DND-41 (cell line): ENCODE results near the gene LRRC3C.

ENCODE experiments used
- EZH2 ChIP-seq: IDR thresholded peaks from 3 replicates; pipeline ENCODE4 v1.6.1; 2012; ENCODE audit warnings: borderline replicate concordance, low read depth, mild to moderate bottlenecking, moderate library complexity, low read length, inconsistent platforms; ENCODE audit not compliant: severe bottlenecking
- TF ChIP-seq, protein P1 (sequence below): IDR thresholded peaks from 2 replicates; pipeline ENCODE4 v1.5.1; 2012; ENCODE audit warnings: borderline replicate concordance, low read length, moderate library complexity, mild to moderate bottlenecking; ENCODE audit not compliant: poor library complexity, severe bottlenecking; ENCODE audit errors: extremely low read depth

DNA sequence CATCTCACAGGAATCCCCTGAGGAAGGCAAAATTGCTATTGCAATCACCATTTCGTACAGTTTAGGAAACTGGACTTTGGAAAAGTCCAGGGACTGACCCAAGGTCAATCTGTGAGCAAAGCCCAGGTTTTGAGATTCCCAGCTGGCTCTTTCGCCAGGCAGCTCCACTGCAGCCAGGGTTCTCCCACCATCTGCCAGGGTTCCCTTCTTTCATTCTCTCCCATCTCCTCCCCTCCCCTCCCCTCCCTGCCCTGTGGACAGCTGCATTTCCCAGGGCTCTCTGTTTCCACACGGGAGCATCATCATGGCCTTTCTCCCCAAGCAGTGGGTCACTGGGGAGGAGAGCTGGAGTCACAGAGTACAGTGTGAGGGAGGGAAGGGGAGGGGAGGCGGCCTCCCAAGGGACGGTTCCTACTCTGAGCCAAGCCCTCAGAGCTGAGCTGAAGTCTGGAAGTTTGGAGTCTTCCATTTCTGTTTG lies 23.4 kb downstream of the LRRC3C start:
- TF ChIP-seq, protein P1, sequence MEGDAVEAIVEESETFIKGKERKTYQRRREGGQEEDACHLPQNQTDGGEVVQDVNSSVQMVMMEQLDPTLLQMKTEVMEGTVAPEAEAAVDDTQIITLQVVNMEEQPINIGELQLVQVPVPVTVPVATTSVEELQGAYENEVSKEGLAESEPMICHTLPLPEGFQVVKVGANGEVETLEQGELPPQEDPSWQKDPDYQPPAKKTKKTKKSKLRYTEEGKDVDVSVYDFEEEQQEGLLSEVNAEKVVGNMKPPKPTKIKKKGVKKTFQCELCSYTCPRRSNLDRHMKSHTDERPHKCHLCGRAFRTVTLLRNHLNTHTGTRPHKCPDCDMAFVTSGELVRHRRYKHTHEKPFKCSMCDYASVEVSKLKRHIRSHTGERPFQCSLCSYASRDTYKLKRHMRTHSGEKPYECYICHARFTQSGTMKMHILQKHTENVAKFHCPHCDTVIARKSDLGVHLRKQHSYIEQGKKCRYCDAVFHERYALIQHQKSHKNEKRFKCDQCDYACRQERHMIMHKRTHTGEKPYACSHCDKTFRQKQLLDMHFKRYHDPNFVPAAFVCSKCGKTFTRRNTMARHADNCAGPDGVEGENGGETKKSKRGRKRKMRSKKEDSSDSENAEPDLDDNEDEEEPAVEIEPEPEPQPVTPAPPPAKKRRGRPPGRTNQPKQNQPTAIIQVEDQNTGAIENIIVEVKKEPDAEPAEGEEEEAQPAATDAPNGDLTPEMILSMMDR = no peak
- no peak for TF ChIP-seq EZH2
